Sigmoid colon (tissue), 4 donors: ENCODE results near the gene NCOR1.
A peak's percentile ranks its signal among the peaks of the same experiment; 100 is the strongest.

Experiments
- CTCF ChIP-seq, 4 experiments: fragments of 450-650 bp in 3 of 4; fragments of 200-600 bp in 1 of 4; IDR thresholded peaks; one replicate each; pipeline ENCODE4 v1.5.1; 2016 to 2019; ENCODE audit warnings: antibody characterized with exemption in 4 of 4, mild to moderate bottlenecking in 3 of 4, moderate library complexity in 2 of 4
- POLR2A ChIP-seq, 2 donors: fragments of 450-650 bp; IDR thresholded peaks; one replicate each; pipeline ENCODE4 v1.6.1; 2016; ENCODE audit warnings: antibody characterized with exemption in 2 of 2, mild to moderate bottlenecking in 2 of 2, moderate library complexity in 2 of 2
- POLR2AphosphoS5 ChIP-seq, 4 donors: sonication (generic); formaldehyde crosslinking; IDR thresholded peaks; one replicate each; pipeline ENCODE4 v1.6.1; 2017; ENCODE audit warnings: antibody characterized with exemption in 4 of 4

GRCh38 chr17:16013943-16014407 lies 201.4 kb downstream of the NCOR1 start:
- TF ChIP-seq POLR2AphosphoS5 (IDR thresholded peaks at IDR 0.05) (peak in 1 of 4 donors; percentile 19), CTCF (IDR thresholded peaks at IDR 0.05) (peak in 2 of 4 experiments; percentile 40 to 46), POLR2A (IDR thresholded peaks at IDR 0.05) (no peak)
